Activated naive CD4-positive, alpha-beta T cell treated with anti-CD3 and anti-CD28 coated beads for 36 hours (primary cell): ENCODE measurements around the gene ADGRA3. TPM values are rescaled to one million over a fixed set of nuclear protein-coding genes. Genes with fewer than 3 reads are reported as not detected.

Experiments
- CTCF ChIA-PET: fragments of 350-600 bp; sonication (Branson Sonifier 250); formaldehyde crosslinking; loops from one replicate; lab custom pipeline; 2021; ENCODE audit warnings: antibody characterized with exemption; lab: Charles Lee
- DNase-seq: peaks from one replicate; pipeline ENCODE4 v3.0.0-alpha.2; 2020
- H3K27ac Mint-ChIP-seq: one replicate; pipeline ENCODE4 v1.8.0; 2021; ENCODE audit warnings: mild to moderate bottlenecking, mixed read lengths
- H3K27me3 Mint-ChIP-seq: one replicate; pipeline ENCODE4 v1.8.0; 2021; ENCODE audit warnings: low read depth, mixed read lengths
- H3K36me3 Mint-ChIP-seq: one replicate; pipeline ENCODE4 v1.8.0; 2021; ENCODE audit warnings: low read depth, mixed read lengths
- H3K4me1 Mint-ChIP-seq: one replicate; pipeline ENCODE4 v1.8.0; 2021; ENCODE audit warnings: low read depth, mixed read lengths
- H3K4me3 Mint-ChIP-seq: one replicate; pipeline ENCODE4 v1.8.0; 2021; ENCODE audit warnings: mild to moderate bottlenecking, moderate library complexity, mixed read lengths
- H3K9me3 Mint-ChIP-seq: one replicate; pipeline ENCODE4 v1.8.0; 2021; ENCODE audit warnings: mixed read lengths
- intact Hi-C: fragments of 100-400 bp; cut with micrococcal nuclease; formaldehyde crosslinking; loops from one replicate; pipeline ENCODE4 v1.15.1; 2023
- total RNA-seq, 2 experiments: library from RNA; stranded (reverse); gene quantifications; one replicate each; pipeline ENCODE4 v1.2.3, GENCODE V29; 2021

ADGRA3 gene
- total RNA-seq, 2 experiments from 2014 or later = 9.9 to 11.0 TPM

- Mint-ChIP-seq H3K27me3 (no peaks in the 10 kb centered on the region), H3K36me3 (no peaks in the 10 kb centered on the region), H3K4me1 (no peaks in the 10 kb centered on the region), H3K27ac (no peak overlapping the region), H3K9me3 (no peaks in the 10 kb centered on the region), H3K4me3 (no peak overlapping the region)
- CTCF ChIA-PET = interaction anchor here (0.7 kb wide), 1 partner anchor 142 kb away, joined by 3 read pairs; no protein-coding TSS in a partner anchor
- intact Hi-C loops = no loop called here
- DNase-seq = no peak
These were observed 177.1 kb downstream of the ADGRA3 start for GRCh38 chr4:22338796-22339195.

Other genes with a start within 250 kb of the ADGRA3 start
- gene GBA3, start 176.9 kb upstream of the ADGRA3 start, total RNA-seq = not detected